IPS DF 4.7 (cell line): ENCODE data around the gene MAP2K5.

Experiments
- DNase-seq: peaks from one replicate; pipeline ENCODE4 v3.0.0-alpha.2; 2013; ENCODE audit warnings: low spot score; ENCODE audit errors: extremely low read depth

Gene MAP2K5

DNA sequence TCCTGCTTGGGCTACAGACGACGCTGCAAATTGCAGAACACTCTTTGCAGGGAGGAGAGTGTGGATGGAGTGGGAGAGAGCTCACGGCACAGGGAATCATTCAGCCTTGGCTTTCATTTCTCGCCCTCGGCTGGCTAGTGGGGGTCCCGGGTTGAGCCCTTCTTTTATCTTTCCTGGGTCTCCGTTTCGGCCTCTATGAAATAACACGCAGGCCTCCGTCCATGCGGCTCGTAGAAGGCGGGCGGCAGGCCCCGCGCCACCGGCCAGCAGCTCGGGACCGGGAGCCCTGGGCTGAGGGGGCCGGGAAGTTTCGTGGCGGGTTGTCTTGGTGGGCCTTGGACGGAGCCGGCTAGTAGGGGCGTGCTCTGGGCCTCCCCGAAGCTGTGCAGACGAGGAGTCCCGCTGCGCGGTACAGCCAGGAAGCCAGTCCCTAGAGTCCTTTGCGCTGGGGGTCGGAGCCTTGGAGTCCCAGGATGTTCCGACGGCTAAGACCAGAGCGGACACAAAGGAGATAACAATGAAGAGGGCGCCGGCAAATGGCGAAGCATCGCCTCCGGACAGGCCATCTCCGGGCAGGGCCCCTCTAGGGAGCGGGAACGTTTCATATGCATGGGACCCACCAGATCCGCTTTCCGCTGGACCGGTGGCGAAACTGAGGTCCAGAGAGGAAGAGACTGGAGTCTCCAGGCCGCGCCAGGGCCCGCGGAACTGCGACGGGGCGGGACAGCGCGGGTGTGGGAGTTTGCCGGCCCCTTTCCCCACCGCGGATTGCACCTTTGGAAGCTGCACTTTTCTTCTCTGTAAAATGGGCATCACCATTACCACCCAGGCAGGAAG lies 293.0 kb downstream of the MAP2K5 start:
- no peak for DNase-seq

DNA sequence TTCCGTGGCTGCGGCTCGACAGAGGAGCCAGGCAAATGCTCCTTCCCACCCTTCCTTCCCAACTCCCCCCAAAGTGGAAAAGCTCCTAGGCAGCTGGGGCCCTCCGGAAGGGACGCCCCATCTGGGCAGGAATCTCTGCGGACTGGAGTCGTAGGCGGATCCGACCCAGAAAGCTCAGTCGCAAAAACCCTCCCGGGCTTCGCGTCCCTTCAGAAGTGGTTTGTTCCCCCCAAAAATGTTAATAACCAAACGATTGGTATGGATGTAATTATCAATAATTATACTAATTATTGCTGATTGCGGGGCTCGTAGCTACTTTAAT lies 293.6 kb downstream of the MAP2K5 start:
- no peak for DNase-seq

DNA sequence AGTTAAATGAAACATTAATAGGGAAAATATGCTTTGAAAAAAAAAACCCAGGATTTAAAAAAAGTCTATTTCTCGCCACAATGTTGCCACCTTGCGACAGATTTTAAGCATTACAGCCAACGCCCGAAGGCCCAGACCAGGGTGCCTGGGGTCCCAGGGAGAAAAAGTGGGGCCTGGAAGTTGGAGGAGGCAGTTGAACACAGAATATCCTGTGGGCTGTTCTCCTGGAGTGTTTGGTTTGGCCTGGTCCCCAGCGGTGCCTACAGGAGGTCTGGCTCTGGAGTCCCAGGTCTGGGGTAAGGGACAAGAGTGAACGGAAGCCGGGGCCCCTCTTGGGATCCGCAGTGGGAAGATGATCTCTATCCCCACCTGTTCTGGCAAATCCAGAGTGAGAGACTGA lies 294.0 kb downstream of the MAP2K5 start:
- no peak for DNase-seq

DNA sequence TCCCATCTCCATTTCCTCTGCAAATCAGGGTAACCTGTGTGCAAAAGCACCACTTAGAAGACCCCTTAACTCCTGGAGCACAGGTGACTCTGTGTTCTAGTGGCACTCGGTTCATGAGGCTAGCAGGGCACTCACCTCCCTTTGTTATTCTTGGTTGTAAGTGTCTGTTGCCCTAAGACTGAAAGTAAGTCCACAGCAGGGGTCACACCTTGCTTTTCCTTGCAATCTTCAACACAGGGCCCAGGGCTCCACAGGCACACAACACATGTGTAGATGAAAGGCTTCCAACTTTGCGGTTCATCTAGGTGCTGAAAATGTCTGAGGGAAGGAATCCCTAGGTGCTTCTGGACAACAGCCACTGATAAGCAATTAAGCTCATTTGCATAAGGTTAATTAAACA lies 294.5 kb downstream of the MAP2K5 start:
- DNase-seq, result no peak

DNA sequence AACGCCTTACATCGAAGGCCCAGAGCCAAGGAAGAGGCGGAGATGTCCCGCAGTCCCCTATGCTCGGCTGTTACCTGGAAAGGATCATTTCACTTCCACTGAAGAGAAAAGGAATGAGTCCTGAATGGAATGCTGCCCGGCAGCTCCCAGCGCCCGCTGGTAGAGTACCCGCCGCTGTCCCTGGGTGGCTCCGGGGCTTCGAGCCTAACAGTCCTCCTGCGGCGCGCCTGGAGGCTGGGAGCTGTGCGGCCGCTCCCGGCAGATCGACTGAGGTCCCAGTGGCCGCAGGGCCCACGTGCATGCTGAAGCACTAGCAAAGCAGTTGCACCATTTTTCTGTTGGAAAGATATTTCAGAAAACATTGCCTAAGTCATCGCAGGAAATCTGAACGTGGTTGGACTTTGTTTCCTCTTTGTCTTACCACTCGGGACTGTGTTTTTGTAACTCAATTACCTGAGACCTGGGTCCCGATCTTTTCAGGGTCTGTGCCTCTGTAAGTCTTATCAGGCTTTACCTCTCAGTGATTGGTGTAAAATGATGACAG lies 296.4 kb downstream of the MAP2K5 start:
- no peak for DNase-seq

DNA sequence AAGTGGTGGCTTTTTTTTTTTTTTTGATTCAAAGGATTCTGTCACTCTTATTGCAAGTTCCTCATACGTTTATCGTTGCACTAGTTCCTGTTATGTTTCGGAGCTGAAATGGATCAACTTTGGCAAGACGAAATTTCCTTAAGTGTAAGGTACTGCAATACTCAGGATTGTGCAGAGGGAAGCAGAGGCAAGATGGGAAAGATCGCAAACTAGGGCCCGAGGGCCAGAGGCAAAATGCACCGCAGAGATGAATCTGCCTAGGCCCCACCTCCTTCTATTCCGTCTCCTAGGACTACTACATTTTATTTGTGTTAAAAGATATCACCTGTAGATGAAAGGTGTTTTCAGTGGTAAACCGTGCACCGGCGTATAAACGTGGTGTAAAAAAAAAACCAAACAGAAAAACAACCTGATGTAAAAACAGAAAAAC lies 297.0 kb downstream of the MAP2K5 start:
- DNase-seq, result no peak

DNA sequence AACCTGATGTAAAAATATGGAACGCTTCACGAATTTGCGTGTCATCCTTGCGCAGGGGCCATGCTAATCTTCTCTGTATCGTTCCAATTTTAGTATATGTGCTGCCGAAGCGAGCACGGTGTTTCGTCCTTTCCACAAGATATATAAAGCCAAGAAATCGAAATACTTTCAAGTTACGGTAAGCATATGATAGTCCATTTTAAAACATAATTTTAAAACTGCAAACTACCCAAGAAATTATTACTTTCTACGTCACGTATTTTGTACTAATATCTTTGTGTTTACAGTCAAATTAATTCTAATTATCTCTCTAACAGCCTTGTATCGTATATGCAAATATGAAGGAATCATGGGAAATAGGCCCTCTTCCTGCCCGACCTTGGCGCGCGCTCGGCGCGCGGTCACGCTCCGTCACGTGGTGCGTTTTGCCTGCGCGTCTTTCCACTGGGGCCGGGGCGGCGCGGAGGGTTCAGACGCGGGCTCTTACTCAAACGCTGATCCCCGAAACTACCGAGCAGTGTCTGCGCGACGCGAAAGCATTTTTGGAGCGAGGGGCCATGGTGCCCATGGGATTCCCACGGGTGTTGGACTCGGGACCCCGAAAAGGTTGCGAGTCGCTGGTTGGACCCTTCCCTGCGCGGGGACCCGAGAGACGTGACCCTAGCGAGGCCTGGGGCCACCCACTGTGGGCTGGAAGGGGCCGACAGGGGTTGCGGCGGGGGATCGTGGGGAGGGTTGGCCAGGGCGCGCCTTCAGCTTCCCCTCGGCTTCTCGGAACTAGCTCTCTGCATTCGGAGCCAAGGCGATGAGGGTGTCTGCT lies 297.6 kb downstream of the MAP2K5 start, which contains the start of gene RNU6-1:
RNU6-1 (minus strand) TSS at position 117 of the 820 bp plus-strand sequence.
- DNase-seq, result no peak

DNA sequence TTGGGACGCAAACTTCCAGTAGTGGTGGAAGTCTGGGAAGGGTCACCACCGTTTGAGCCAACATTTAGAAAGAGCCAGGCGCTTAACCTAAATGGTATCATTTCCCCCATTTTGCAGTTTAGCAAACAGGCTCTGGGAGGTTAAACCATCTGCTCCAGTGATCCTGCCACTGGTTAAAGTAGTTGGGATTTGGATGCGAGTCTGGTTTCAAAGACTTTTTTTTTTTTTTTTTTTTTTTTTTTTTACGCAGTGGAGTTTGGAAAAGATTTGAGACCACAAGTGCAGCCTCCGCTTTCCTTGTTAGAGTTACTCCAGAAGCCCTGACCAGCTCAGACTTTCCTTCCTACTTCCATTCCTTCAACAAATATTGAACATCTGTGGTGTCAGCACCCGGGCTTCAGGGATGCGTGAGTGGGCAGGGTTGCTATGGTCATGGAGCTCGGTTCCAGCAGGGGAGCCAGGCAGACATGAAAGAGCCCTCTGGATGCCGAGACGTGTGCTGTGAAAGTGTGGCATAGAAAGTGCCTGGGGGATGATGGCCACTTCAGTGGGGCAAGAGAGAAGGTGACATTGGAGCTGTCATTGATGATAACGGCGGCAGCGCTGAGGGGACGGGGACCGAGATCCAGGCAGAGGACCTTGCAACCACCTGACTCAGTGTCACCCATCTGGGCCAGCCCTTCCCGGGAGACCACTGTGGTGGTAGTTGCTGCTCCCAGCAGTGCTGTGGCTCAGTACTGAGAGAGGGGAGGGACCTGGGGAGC lies 298.4 kb downstream of the MAP2K5 start:
- DNase-seq, result no peak

DNA sequence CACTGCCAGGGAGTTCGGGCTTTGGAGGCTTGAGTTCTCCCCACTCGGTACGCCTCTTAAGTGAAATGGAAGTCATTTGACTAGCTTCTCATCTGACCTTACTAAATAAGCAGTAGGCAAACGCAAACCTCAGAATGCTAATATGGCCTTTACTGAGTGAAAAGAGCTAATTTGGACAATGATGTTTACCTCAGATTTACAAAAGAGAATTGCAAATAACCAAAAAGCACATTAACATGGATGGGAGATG lies 298.9 kb downstream of the MAP2K5 start:
- no peak for DNase-seq

DNA sequence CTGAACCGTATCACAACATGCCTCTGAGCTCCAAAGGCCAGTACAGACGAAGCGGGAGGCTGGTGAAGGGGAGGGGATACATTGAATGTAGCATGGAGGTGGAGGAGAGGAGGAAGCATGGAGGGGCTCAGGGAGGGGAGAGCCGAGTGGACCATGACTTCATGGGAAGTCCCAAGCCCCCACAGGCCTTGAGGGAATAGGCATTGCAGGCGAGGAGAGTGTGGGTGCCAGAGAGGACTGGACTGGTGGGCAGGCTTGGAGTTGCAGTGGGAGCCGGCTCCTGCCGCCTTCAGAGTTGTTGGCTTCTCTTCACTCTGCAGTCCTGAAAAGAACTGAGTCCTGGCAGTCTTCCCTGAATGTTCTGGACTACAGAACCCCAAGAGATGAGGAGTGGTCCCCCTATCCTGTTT lies 300.6 kb downstream of the MAP2K5 start:
- DNase-seq, result no peak

DNA sequence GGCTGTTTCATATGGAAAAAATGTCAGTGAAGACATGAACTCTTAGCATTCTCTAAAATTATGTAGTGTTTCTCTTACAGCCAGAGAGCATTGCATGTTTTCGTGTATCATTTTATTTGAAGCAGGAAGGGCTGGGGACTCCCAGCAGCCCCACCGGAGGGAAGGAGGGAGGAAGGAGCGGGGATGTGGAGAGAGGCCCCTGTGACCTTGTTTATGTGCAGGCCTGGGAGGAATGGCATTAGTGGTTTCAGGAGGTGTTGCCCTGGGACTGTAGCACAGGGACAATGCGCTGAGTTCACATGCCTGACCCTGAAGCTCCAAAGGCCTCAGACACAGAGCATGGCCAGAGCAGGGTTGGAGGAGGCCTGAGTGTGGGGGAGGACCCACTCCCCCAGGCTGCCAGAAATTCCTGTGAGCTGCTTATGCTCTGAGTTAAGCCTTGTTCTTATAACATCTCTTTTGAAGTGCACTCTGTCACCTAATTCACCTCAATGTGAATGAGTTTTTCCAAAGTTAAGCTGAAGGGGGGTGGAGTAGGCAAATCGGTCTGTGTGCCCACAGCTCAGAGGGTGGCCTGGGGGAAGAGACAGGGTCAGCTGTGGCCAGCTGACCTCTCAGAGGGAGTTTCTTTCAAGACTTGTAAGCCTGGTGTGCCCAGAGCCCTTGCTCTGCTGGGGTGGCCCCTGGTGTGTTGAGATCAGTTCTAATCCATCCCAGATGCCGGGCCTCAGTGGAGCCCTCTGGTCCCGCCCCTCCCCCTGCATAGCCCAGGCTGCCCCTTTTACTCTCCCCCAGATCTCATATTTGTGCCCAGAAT lies 301.3 kb downstream of the MAP2K5 start:
- DNase-seq, result no peak

DNA sequence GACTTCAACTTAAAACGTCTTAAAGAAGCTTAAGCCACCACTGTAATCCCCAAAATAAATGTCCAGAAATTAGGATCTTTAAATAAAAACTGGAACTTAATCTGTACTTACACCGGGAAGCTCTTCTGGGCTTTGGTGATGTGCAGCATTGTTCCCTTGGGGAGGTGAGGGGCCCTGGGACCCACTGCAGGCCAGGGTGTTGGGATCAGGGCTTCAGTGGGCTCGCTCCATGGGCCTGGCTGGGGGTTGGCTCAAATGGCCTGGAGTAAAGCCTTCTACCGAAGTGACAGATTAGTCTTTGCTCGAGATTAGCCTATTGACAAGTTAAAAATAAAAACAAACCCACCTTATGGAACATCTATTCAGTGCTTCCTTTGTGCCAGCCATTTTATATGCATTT lies 303.5 kb downstream of the MAP2K5 start:
- DNase-seq, result no peak

DNA sequence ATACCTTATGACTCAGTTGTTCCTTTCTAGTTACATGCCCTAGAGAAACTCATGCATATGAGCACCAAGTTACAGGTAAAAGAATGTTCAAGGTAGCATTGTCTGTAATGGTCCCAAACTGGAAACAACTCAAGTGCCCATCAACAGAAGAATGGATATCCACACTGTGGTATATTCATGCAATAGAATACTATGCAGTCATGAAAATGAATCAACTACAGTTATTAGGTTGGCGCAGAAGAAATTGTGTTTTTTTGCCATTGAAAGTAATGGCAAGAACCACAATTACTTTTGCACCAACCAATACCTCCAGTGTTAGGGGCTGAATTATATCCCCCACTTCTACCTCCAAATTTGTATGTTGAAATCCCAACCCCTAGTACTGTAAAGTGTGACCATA lies 307.0 kb downstream of the MAP2K5 start:
- no peak for DNase-seq

DNA sequence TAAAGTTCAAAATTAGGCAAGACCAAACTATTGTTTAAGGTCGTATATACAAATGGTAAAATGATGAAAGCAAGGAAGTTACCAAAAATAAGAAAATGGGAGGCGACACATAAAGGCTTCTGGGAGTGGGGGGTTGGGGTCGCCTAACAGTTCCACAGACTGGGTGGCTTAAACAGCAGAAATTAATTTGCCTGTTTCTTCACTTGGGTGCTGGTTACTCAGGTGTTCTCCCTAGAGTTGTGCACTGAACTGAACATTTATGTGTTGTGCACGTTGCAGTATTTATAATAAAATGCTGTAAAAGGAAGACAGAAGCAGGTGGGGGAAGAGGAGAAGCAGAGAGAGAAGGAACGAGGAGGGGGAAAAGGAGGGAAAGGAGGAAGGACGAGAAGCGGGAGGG lies 307.8 kb downstream of the MAP2K5 start:
- no peak for DNase-seq

DNA sequence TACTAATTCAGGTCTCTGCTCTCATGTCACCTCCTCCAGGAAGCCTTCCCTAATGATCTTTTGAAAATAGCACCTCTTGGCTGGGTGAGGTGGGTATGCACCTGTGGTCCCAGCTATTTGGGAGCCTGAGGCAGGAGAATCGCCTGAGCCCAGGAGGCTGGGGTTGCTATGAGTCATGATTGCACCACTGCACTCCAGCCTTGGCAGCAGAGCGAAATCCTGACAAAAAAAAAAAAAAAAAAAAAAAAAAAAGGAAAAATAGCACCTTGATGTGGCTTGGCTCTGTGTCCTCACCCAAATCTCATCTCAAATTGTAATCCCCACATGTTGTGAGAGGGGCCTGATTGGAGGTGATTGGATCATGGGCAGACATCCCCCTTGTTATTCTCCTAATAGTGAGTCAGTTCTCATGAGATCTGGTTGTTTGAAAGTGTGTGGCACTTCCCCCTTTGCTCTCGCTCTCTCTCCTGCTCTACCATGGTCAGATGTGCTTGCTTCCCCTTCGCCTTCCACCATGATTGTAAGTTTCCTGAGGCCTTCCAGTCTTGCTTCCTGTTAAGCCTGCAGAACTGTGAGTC lies 308.6 kb downstream of the MAP2K5 start:
- no peak for DNase-seq

DNA sequence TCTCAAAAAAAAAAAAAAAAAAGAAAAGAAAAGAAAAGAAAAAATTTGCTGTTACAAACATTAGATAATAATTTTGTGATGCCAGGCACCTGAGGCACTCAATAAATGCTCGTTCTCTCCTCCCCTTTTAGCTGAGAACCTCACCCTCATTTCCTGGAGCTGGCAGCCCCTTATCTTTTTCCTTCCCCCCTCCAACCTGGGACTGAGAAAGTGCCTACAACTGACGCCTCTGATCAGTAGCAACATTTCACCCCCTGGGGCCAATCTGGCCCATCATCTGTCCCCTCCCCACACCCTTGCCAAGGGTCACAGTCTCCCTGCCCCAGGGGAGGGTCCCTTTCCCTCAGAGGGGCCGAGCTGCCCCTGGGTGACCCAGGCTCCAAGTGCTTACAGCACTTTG lies 309.9 kb downstream of the MAP2K5 start:
- no peak for DNase-seq

DNA sequence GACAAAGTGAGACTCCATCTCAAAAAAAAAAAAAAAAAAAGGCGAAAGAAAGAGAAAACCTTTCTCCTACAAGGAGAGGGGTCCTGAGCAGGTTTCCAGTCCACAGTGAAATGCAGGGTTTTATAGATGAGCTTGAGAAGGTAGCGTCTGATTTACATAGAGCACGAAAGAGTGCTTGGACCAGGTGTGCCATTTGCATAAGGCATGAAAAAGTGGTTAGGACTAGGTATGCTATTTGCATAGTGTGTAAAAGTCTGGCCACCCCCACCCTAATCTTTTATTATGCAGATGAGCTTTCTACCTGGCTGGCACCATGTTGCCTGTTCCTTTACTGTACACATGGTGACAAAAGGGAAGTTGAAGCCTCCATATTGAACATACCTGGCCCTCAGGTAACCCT lies 311.0 kb downstream of the MAP2K5 start:
- no peak for DNase-seq

DNA sequence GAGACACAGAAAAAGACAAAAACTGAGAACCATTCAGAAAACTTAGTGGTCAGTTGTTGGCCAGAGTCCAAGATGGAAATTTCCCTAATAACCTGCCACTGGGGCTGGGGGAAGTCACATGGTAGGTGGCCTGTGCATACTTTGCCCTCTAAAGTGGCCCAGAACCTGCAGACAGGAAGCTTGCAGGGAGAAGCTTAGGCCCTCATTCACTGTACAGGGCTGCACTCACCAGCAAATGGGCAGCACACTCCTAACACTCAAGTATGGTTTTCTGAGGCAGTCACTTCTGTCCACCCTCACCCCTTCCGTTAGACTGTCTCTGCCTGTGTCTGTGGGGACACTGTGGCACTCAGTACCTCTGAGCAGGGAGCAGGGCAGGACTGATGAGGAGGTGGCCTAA lies 311.9 kb downstream of the MAP2K5 start:
- DNase-seq, result no peak

DNA sequence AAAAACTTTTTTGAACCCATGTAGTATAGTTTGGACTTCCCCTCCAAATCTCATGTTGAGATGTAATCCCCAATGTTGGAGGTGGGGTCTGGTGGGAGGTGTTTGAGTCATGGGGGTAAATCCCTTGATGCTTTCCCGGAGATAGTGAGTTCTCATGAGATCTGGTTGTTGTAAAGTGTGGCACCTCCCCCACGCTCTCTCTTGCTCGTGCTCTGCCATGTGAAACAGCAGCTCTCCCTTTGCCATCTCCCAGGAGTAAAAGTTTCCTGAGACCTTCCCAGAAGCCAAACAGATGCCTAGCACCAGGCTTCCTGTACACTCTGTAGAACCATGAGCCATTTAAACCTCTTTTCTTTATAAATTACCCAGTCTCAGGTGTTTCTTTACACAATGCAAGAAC lies 313.3 kb downstream of the MAP2K5 start:
- no peak for DNase-seq
